ENCODE data around the gene CYP27B1.

CYP27B1 gene

GRCh38 chr12:57744194-57744776 is 22.6 kb downstream of the CYP27B1 start:
- peak overlapping the region; percentile 74 for H3K4me3 ChIP-seq (ENCODE audit: low read length)
- no peak for TF ChIP-seq ZNF274 (IDR thresholded peaks at IDR 0.05; ENCODE audit: low read depth, low read length)

- no peak for TF ChIP-seq ZNF274 (IDR thresholded peaks at IDR 0.05; ENCODE audit: low read depth, low read length)
- H3K4me3 ChIP-seq (ENCODE audit: low read length) = no peak overlapping the region; the same call in 1 of the 2 replicates
Observed at GRCh38 chr12:57743769-57744168, 23.1 kb downstream of the CYP27B1 start.

- TF ChIP-seq ZNF274 (IDR thresholded peaks at IDR 0.05; ENCODE audit: low read depth, low read length) = no peak
- H3K4me3 ChIP-seq (ENCODE audit: low read length) = peak overlapping the region; percentile 60
Observed at GRCh38 chr12:57741844-57742738, 24.8 kb downstream of the CYP27B1 start.

- TF ChIP-seq ZNF274 (IDR thresholded peaks at IDR 0.05; ENCODE audit: low read depth, low read length) = no peak
Observed at GRCh38 chr12:57741413-57741789, 25.5 kb downstream of the CYP27B1 start.

GRCh38 chr12:57740656-57741412 is 26.0 kb downstream of the CYP27B1 start:
- peak overlapping the region; percentile 60; the same call in 1 of the 2 replicates for H3K4me3 ChIP-seq (ENCODE audit: low read length)
- no peak for TF ChIP-seq ZNF274 (IDR thresholded peaks at IDR 0.05; ENCODE audit: low read depth, low read length)

More at GRCh38 chr12:57741413-57741789, 25.5 kb downstream of the CYP27B1 start:
- peak overlapping the region; percentile 60 for H3K4me3 ChIP-seq (ENCODE audit: low read length)

- TF ChIP-seq ZNF274 (IDR thresholded peaks at IDR 0.05; ENCODE audit: low read depth, low read length) = no peak
- no peak overlapping the region for H3K4me3 ChIP-seq (ENCODE audit: low read length)
Observed at GRCh38 chr12:57739914-57740538, 26.9 kb downstream of the CYP27B1 start.

GRCh38 chr12:57739387-57739786 is 27.5 kb downstream of the CYP27B1 start:
- H3K4me3 ChIP-seq (ENCODE audit: low read length) = no peak overlapping the region
- no peak for TF ChIP-seq ZNF274 (IDR thresholded peaks at IDR 0.05; ENCODE audit: low read depth, low read length)

GRCh38 chr12:57738661-57739237 is 28.1 kb downstream of the CYP27B1 start, which contains the start of gene AGAP2:
Gene AGAP2 (minus strand): TSS chr12:57738742. CDS start chr12:57738246, 496 bp downstream.
- no peak within 1 kb of the TSS for H3K4me3 ChIP-seq (ENCODE audit: low read length)
- TF ChIP-seq ZNF274 (IDR thresholded peaks at IDR 0.05; ENCODE audit: low read depth, low read length) = no peak

GRCh38 chr12:57737467-57738460 is 29.1 kb downstream of the CYP27B1 start:
- TF ChIP-seq ZNF274 (IDR thresholded peaks at IDR 0.05; ENCODE audit: low read depth, low read length) = no peak
- no peak overlapping the region for H3K4me3 ChIP-seq (ENCODE audit: low read length)

- H3K4me3 ChIP-seq (ENCODE audit: low read length) = no peak overlapping the region
- TF ChIP-seq ZNF274 (IDR thresholded peaks at IDR 0.05; ENCODE audit: low read depth, low read length) = no peak
Observed at GRCh38 chr12:57736741-57737466, 30.0 kb downstream of the CYP27B1 start.

GRCh38 chr12:57735952-57736740 is 30.7 kb downstream of the CYP27B1 start:
- H3K4me3 ChIP-seq (ENCODE audit: low read length) = no peak overlapping the region
- no peak for TF ChIP-seq ZNF274 (IDR thresholded peaks at IDR 0.05; ENCODE audit: low read depth, low read length)

Measured in GM08714 (cell line).